DMS153 treated with DMSO at 0.1 percent for 48 hours (cell line): ENCODE results near the gene CKMT1A.
"Not testable (repeated sequence)": the region's sequence is repeated elsewhere in the genome, so short reads cannot be mapped to it uniquely, and the experiment has no call there.

ENCODE experiments used
- DNase-seq: peaks from one replicate; lab custom pipeline; 2025; ENCODE audit not compliant: unreplicated experiment; lab: John Stamatoyannopoulos, UW

The CKMT1A gene

DNA sequence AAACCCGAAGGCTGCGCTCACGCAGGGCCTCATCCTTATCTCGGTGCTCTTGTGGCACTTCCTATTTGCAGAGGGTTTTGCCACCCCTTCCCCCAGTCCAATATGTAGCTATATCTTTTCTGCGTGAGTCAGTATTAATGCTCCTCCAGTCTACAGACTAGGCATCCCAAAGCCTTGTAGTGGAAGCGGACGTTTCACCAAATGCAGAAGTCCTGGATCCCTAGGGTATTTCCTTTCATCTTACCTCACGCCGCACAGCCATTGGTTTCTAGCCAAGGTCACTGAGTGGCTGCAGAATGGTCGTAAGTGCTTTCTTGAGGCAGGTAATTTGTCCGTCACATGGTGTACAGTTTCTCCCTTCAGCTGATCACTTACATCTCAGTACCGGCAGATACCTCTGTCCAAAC is 53.2 kb downstream of the CKMT1A start:
- DNase-seq = not testable (repeated sequence)

- DNase-seq = no peak
Observed at GRCh38 chr15:43748376-43748775, 54.7 kb downstream of the CKMT1A start.
